Occipital lobe (tissue), 2 donors: ENCODE measurements around the gene PROX2. TPM values are rescaled to one million over a fixed set of nuclear protein-coding genes. Genes with fewer than 3 reads are reported as not detected.

Experiments used
- DNase-seq: peaks from one replicate; lab custom pipeline; 2025; lab: John Stamatoyannopoulos, UW
- total RNA-seq: library from RNA; depleted of rRNA; stranded (reverse); fragments of >200 nt; gene quantifications from one replicate; pipeline ENCODE4 v1.2.3, GENCODE V29; 2014

PROX2 gene
- total RNA-seq = not detected

GRCh38 chr14:74875941-74876913 is at the start of gene PROX2:
PROX2 (minus strand) TSS chr14:74876145; CDS start chr14:74863834, 12,311 bp downstream.
- DNase-seq = no peak

- DNase-seq = no peak
Observed at GRCh38 chr14:74924061-74924460, 48.1 kb upstream of the PROX2 start.

- peak; percentile 87 for DNase-seq
Observed at GRCh38 chr14:74922752-74923401, 46.9 kb upstream of the PROX2 start, which contains the start of gene RPS6KL1. RPS6KL1 (minus strand) TSS chr14:74923260; CDS start chr14:74921541, 1,719 bp downstream.

- DNase-seq = no peak
Observed at GRCh38 chr14:74921987-74922751, 46.2 kb upstream of the PROX2 start.

GRCh38 chr14:74921053-74921620 is 45.2 kb upstream of the PROX2 start:
- DNase-seq = no peak

- no peak for DNase-seq
Observed at GRCh38 chr14:74920281-74920680, 44.3 kb upstream of the PROX2 start.

GRCh38 chr14:74919421-74920165 is 43.6 kb upstream of the PROX2 start:
- DNase-seq = no peak

GRCh38 chr14:74918380-74918779 is 42.4 kb upstream of the PROX2 start:
- no peak for DNase-seq

GRCh38 chr14:74917646-74918081 is 41.7 kb upstream of the PROX2 start:
- DNase-seq = no peak

GRCh38 chr14:74917178-74917543 is 41.2 kb upstream of the PROX2 start:
- no peak for DNase-seq

GRCh38 chr14:74915826-74916225 is 39.9 kb upstream of the PROX2 start:
- no peak for DNase-seq

- no peak for DNase-seq
Observed at GRCh38 chr14:74915426-74915825, 39.5 kb upstream of the PROX2 start.

- peak; percentile 13 for DNase-seq
Observed at GRCh38 chr14:74913986-74914573, 38.1 kb upstream of the PROX2 start.

- DNase-seq = no peak
Observed at GRCh38 chr14:74913393-74913910, 37.5 kb upstream of the PROX2 start.

- no peak for DNase-seq
Observed at GRCh38 chr14:74912801-74913200, 36.9 kb upstream of the PROX2 start.

- DNase-seq = no peak
Observed at GRCh38 chr14:74912111-74912510, 36.2 kb upstream of the PROX2 start.

- DNase-seq = no peak
Observed at GRCh38 chr14:74911704-74912103, 35.8 kb upstream of the PROX2 start.

- DNase-seq = no peak
Observed at GRCh38 chr14:74911221-74911620, 35.3 kb upstream of the PROX2 start.

GRCh38 chr14:74910556-74910955 is 34.6 kb upstream of the PROX2 start:
- DNase-seq = no peak

- no peak for DNase-seq
Observed at GRCh38 chr14:74909911-74910310, 34.0 kb upstream of the PROX2 start.
